D341Med (cell line): ENCODE results near the gene ARHGDIA.

Experiments used
- DNase-seq: peaks from one replicate; pipeline ENCODE4 v3.0.0; 2012; ENCODE audit warnings: low spot score

The ARHGDIA gene

DNA sequence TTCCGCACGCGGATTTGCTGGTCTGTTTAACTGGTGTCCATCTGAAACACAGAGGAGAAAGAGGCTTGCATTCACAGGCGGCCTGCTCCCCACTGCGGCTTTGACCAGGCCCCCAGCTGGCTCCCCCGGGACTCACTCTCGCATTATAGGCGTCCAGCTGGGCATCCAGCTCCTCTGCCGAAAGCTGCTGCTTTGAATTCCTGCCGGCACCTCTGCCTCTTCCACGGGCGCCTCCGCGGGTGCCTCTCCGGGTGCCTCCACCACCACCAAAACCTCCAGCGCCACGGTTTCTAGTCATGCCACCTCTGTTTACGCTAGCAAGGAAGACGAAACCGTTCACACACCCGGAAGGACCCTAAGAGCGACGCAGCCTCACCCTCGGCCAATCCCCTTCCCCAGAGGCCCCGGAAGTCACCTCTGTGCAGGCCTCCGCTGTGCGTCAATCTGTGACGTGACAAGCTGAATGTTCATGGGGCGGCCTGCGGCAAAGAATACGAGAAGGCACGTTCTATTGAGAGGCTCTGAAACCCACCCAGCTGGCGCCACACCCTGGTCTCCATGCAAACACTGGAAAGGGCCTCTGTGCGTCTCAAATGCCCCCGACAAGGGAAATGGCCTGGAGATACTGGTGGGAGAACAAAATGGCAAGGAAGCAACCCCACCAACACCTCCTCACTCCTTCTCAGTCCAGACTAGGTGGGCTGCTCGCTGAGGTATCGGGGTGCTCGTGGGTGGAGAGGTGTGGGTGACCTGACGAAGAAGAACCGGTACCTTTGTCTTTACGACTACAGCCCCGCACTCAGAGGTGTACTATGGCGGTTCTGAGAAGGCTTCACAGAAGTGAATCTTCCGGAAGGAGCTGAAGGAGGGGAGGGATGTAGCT, 17.2 kb upstream of the ARHGDIA start:
- no peak for DNase-seq

GRCh38 chr17:81885869-81886548, 14.9 kb upstream of the ARHGDIA start:
- peak; percentile 79 for DNase-seq

GRCh38 chr17:81885454-81885853, 14.3 kb upstream of the ARHGDIA start:
- DNase-seq = no peak

GRCh38 chr17:81884968-81885367, 13.8 kb upstream of the ARHGDIA start:
- peak; percentile 37 for DNase-seq

DNA sequence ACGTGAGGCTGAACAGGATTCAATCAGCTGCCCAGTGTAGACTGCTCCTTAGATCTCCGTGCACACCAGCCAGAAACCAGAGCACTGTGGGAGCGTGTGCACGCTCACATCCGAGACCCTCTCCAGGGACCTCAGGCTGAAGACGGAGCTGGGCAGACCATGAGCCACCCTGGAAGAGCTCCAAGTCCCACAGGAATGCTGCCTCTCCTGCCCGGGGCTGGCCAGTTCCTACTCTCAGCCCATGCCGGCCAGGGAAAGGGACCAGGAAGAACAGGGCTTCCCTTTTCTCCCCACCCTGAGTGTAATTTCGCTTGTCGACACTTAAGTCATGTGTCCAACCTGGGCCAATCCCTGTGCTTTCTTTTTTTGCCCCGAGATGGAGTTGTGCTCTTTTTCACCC, 13.4 kb upstream of the ARHGDIA start:
- peak; percentile 36 for DNase-seq

DNA sequence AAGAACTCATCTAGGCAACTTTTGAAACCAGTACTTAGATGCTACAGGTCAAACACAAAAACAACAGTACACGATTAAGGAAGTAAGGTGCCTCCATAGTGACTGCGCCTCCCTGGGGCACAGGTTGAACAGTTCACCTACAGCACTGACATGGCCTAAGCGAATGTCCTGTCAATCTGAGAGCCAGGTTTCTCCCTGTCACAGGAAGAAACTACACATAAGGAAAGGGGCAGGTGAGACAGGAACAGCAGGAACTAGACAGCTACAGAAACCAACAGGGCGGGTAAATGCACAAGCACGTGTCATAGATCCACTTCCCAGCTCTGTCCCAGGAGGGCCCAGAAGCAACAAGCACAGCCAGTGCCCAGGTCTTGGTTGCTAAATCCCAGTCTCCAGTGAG, 8.0 kb upstream of the ARHGDIA start:
- no peak for DNase-seq

- DNase-seq = no peak
These were observed 7.2 kb upstream of the ARHGDIA start for GRCh38 chr17:81878294-81878693.

DNA sequence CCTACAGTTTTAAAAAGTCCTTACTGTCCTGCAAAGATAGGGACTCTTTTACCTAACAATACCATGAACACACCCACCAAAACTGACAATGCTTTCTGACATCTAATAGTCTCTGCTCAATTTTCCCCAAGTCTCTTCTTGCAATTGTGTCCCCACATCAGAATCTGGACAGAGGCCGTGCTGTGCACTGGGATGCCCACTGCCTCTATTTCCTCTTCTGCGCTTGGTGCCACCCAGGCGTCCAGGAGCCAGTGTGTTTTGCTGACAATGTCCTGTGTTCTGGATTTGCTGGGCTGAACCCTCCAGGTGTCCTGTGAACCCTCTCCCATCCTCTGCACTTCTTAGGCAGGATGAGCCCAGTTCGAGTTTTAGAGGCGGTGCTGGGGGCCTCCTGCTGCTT, 6.4 kb upstream of the ARHGDIA start:
- DNase-seq = no peak

- DNase-seq = peak; percentile 100
These were observed 472 bp upstream of the ARHGDIA start for GRCh38 chr17:81871387-81872230.

DNA sequence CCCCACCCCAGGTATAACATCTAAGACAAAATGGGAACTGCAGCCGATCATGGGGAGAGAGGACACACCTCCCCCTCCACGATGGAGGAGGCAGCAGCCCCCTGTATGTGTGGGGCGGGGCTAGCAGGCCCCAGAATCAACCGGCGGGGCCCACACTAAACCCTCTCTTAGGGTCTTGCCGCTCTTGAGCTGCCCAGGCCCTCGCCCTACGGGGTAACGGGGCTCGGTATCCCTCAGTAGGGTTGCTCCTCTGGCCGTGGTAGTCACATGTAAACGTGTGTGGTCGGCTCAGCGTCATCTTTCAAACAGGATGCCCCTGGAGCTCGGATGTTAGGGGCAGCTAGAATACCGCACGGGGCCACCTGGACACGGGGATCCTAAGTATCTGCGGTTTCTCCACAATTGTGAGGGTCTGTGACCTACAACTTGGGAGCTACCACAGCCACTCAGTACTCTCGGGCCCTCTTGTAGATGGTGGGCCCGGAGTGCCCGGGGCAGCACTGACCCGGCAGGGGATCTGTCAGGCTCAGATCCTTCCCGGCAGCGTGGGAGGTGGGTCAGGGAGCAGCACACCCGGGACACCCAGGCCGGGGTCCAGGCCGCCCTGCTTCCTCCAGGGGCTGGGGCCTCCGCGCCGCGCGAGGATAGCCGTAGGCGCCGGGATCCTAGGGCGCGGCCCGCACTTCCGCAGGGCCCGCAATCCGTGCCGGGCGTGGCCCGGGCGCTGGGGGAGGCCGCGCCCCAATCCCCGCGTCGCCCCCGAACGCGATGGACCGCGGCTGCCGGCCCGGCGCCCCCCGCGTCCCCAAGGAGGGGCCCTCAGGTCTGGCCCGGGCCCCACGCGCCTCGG, 781 bp downstream of the ARHGDIA start:
- no peak for DNase-seq

DNA sequence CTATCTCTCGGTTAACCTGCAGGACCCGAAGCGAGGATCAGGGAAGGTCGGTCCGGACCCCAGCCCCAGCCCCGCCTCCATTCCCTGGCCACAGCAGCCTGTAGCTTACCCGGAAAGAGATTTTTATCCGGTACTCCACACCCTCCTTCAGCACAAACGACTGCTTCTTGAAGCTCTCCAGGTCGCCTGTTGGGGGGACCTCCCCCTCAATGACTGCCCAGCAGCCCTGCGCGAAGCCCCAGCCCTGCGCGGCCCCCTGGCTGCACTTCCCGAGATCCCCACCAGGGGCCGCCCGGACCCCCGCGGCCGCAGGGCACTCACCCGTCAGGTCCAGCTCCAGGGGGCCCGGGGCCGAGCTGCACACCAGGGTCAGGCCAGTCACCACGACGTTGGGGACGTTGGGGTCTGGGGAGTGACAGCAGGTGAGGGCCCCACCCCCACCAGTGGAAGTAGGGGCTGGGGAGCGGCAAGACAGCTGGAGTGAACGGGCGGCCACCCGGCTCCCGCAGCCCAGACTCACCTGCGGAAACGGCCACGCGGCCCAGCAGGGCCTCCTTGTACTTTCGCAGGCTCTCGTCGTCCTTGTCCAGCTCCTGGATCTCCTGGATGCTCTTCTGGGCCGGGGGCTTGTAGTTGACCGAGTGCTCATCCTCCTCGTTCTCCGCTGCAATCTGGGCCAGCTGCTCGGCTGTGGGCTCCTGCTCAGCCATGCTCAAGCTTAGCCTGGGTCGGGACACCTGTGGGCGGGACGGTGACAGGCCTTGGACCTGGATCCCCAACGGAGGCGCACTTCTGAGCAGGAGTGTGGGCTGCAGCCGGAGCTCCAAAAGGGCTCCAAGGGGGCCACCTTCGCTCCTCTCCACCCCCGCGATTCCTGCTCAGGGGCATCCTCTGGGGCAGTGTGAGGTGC, 1.7 kb downstream of the ARHGDIA start:
- peak; percentile 91 for DNase-seq

DNA sequence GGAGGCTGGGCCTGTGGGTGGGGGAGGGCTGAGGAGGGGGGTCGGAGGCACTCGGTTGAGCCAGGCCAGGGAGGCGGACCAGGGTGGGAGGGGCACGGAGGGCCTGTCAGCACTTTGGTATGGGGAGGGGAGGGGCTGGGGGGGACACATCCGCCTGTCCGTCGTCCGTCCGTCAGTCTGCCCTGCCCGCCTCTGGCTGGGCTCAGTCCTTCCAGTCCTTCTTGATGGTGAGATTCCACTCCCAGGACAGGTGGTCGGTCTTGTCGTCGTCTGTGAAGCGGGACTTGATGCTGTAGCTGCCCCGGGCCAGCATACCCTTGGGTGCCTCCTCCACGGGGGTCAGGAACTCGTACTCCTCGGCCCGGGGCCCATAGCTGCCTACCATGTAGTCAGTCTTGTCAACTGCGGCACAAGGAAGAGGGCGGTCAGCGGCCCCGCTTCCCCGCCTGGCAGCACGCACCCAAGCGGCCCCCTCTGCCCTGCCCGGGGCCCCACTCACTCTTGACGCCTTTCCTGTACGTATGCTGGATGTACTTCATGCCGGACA, 2.4 kb downstream of the ARHGDIA start:
- DNase-seq = peak; percentile 57

- peak; percentile 40 for DNase-seq
These were observed 3.0 kb downstream of the ARHGDIA start for GRCh38 chr17:81867991-81868673.

GRCh38 chr17:81867170-81867990, 3.8 kb downstream of the ARHGDIA start:
- peak; percentile 46 for DNase-seq

DNA sequence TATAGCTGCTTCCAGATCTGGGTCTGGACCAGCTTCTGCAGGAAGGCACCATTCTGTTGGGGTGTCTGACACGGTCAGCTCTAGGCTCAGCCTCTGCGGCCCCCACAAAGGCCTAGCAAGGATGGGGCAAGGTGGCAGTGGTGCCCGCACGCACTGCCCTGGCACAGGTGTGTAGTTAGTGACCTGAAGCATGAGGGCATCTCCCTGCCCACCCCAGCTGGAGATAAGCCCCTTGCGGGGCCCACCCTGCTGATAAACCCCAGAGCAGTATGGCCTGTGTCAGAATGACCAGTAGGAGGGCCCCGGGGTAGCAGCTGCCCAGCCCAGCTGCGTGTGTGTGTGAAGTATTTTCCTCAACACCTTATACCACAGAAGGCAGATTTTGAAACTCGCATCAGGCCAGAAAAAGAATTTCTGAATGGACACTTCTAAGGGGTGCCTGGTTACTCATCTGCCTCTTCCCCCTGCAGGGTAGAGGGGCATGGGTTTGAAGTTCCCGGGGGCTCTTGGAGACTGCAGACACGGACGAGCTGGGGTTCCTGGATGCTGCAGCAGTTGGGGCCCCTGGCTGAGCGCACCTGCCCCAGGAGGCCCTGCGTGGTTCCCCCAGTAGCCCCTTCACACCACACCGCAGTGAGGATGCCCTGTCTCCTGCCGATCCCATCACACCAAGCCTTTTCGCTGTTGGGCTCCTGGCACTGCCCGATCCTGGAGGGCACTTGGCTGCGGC, 4.5 kb downstream of the ARHGDIA start:
- DNase-seq = peak; percentile 31

DNA sequence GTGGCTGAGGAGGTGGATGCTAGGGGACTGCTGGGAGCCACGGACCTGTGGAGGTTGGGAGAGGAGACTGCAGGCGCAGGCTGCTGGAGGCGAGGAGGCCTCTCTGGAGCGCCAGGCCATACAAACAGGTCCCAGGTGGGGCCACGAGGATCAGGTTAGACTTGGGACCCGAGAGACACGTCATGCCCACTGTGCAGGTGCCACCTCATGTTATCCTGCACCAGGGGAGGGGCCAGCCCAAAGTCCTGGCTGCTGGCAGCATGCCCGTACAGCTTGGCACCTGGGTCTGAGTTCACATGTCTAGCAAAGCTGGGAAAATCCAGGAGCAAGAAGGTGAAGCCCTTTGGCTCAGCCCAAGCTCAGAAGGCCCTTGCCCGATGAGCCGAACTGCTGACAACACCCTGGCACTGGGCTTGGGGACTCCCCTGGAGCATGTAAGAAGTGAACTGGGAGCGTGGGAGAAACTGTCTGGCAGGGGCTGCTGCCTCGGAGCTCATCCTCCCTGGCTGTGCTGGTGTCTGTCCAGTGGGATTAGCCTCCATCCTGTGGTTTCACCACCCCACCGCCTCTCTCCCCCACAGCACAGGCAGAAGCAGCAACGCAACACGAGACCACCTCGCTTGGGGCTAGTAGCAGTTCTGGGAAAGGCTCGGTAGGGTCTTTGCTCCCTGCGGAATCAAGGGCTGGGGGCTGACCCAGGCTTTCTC, 5.3 kb downstream of the ARHGDIA start:
- DNase-seq = peak; percentile 31

GRCh38 chr17:81865358-81865732, 5.8 kb downstream of the ARHGDIA start:
- DNase-seq = peak; percentile 30
